Activated CD4-positive, CD25-positive, alpha-beta regulatory T cell treated with anti-CD3 and anti-CD28 coated beads, Interleukin-2, amount 50 U/mL, for 72 hours (primary cell): Measurements from ENCODE around the gene NPLOC4.

Experiments used
- DNase-seq: peaks from one replicate; pipeline ENCODE4 v3.0.0; 2021

Gene NPLOC4

DNA sequence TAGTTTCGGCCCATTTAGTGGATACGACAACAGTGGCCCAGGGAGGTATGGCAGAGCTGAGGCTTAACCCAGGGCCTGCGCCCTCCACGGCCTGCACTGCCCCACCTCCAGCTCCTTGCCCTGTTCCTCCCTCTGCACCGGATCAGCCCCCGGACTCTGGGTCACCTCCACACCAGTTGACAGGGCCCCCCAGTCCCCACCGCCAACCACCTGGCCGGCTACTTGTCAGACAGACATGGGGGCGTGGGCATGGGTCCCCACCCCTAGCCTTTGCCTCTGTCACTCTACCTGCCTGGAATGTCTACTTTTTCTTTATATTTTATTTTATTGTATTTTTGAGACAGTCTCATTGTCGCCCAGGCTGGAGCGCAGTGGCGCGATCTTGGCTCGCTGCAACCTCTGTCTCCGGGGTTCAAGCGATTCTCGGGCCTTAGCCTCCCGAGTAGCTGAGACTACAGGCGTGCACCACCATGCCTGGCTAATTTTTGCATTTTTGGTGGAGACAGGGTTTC, 121.3 kb downstream of the NPLOC4 start:
- DNase-seq, result no peak

DNA sequence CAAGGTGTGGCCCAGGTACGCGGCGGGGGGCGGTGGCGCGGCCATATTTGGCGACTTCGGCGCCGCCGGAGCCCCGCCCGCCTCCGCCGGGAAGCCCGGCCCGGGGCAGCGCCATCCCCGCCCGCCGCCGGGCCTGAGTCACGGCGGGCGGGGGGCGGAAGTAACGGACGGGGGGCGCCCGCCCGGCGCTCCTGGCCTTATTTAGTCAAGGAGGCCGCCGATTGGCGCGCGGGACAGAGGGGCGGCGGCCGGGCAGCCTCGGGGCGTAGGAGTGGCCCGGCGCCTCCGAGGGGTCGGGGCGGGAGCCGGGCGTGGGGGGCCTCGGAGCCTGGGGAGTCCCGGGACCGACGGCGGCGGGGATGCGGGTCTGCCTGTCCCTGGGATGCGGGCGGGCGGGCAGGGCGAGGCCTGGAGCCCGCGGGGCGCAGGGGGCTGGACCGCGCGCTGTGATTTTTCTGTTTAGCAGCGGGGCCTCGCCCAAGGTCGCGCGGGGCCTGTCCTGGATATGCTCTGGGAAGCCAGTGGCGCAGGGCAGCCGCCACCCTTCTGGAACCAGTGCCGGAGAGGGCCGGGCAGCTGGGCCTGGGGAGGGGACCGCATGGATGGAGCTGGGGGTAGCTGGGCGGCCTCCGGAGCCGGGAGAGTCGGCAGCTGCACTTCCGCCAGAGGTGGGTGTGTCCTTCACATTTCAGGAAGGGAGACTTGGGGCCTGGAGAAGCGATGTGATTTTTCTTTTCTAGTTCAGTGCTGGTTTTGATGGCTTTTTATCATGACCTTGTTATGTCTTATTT, 122.0 kb downstream of the NPLOC4 start:
- peak; percentile 73 for DNase-seq

DNA sequence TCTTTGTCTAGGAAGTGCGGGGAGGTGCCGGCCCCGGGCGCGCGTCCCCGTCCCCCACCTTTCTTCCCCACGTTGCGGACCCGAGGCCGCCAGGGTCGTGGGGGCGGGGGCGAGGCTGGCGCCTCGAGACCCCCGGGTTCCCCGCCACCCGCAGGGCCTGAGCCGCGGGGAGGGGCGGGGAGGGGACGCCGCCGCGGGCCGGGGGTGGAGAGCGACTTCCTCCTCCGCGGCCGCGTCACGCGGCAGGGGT, 122.5 kb downstream of the NPLOC4 start:
- DNase-seq, result no peak

DNA sequence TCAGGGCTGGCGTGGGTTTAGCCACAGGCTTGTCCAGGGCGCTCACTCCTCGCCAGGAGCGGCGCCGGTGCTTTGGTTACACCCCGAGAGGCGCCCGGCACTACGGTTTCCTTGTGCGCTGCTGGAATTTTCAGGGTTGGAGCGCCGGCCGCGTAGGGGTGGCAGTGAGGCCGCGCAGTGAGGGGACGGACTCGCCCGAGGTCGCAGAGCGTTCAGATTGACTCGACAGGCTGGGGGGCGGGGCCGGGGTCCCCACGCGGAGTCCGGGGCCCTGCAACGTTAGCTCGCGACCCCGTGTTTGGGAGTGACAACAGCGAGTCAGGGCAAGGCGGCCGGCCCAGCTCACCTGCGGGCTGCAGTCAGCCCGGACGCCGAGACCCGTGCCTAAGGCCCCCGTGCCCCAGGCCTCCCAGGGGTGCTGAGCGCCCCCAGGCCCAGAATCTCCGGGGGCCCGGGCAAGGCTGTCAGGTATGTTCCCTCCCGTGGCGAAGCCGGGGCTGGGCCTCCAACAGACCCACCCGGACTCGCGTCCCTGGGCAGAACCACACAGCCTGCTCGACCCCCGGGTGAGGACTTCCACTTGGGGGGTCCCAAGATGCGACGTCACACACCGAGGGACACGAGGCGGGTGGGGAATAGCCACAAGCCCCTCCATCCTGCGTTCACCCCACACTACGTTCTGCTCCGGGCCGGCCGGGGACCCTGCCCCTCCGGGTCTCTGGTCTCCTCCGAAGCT, 123.0 kb downstream of the NPLOC4 start:
- DNase-seq, result peak; percentile 55

DNA sequence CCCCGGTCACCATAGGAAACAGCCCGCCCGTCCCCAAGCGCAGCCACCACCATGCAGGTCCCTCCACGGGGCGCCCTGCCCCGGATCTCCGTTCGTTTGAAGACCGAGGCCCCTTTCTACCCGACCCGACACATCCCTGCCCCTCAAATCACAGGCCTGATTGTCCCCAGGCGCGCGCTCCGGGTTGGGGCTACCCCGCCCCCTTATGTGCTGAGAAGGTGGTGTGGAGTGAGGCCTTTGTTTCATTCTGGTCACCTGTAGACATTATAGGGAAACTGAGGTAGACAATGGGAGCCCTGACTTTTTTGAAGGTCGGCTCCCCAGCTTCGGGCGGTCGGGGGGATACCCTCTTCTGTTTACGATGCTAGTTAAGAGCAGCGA, 123.5 kb downstream of the NPLOC4 start:
- DNase-seq, result peak; percentile 67

DNA sequence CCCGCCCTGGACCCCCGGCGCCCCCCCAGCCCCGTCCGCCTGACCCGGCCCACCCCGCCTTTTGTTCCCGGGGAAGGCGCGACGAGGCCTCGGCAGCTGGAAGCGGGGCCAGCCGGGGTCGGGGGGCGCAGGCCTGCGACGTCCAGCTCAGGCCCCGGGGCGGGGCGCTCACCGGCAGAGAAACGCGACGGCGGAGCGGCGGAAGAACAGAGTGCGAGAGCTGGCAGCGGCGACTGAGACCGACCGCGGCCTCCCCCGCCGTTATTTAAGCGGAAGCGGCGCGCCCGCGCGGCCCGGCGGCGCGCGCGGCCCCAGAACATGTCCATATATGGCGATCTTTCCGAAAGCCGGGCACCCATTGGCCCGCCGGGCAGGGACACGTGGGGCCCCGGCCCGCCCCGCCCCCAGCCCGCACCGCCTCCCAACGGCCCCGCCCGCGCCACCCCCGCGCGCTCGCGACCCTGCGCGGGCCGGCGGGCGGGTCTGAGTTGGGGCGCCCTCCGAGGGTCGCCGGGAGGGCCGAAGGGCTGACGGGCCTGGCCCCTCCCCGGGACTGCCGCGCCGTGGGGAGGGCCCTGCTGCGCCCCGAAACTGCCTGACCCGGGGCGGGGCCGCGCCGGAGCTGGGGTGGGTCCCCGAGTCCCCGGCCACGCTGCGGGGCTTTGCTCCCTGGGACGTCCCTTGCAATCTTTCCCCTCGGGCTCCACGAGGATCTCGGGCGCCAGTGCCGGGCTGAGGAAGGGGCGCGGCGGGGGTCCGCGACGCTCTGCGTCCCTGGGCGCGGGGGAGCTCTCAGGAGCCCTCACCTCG, 124.1 kb downstream of the NPLOC4 start, which contains the start of gene ACTG1:
ACTG1 (minus strand) TSS at position 238 of the 810 bp plus-strand sequence. CDS start 445 bp downstream, outside the sequence.
- DNase-seq, result peak; percentile 91

DNA sequence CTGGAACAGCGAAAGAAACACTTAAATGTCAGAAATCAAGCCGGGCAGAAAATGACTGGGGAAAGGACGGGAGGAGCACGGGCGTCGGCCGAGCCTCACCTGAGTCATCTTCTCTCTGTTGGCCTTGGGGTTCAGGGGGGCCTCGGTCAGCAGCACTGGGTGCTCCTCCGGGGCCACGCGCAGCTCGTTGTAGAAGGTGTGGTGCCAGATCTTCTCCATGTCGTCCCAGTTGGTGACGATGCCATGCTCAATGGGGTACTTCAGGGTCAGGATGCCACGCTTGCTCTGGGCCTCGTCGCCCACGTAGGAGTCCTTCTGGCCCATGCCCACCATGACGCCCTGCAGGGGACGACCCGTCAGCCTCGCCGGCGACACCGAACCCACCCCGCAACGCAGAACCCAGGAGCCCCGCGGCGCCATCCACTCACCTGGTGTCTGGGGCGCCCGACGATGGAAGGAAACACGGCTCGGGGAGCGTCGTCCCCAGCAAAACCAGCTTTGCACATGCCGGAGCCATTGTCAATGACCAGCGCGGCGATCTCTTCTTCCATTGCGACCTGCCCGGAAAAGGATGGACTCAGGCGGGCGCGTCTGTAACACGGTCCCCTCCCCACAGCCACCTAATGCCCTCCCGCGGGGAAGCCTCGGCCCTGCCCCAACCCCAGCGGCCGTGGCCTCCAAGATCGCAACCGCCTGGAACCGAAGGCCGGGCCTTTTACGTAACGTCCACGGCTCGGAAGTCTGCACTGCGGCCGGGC, 124.9 kb downstream of the NPLOC4 start:
- no peak for DNase-seq

DNA sequence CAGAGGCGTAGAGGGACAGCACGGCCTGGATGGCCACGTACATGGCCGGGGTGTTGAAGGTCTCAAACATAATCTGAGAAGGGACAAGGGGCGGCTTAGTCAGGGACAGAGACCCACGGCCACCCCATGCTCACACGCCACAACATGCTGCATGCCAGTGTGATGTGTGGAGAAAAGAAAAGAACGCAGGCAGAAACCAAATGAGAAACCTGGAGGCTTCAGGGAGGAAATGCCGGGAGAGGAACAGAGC, 125.4 kb downstream of the NPLOC4 start:
- DNase-seq, result no peak

DNA sequence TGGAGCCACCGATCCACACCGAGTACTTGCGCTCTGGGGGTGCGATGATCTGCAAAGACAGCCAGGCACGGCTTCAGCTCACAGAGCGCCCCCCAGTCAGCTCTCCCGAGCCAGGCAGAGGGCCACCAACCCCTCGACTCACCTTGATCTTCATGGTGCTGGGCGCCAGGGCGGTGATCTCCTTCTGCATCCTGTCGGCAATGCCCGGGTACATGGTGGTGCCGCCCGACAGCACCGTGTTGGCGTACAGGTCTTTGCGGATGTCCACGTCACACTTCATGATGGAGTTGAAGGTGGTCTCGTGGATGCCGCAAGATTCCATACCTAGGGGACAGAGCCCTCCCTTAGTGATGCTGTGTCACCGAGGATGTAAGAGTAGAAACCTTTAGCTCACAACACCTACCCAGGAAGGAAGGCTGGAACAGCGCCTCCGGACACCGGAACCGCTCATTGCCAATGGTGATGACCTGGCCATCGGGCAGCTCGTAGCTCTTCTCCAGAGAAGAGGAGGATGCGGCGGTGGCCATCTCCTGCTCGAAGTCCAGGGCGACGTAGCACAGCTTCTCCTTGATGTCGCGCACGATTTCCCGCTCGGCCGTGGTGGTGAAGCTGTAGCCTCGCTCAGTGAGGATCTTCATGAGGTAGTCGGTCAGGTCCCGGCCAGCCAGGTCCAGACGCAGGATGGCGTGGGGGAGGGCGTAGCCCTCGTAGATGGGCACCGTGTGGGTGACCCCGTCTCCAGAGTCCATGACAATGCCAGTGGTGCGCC, 125.9 kb downstream of the NPLOC4 start:
- peak; percentile 53 for DNase-seq

DNA sequence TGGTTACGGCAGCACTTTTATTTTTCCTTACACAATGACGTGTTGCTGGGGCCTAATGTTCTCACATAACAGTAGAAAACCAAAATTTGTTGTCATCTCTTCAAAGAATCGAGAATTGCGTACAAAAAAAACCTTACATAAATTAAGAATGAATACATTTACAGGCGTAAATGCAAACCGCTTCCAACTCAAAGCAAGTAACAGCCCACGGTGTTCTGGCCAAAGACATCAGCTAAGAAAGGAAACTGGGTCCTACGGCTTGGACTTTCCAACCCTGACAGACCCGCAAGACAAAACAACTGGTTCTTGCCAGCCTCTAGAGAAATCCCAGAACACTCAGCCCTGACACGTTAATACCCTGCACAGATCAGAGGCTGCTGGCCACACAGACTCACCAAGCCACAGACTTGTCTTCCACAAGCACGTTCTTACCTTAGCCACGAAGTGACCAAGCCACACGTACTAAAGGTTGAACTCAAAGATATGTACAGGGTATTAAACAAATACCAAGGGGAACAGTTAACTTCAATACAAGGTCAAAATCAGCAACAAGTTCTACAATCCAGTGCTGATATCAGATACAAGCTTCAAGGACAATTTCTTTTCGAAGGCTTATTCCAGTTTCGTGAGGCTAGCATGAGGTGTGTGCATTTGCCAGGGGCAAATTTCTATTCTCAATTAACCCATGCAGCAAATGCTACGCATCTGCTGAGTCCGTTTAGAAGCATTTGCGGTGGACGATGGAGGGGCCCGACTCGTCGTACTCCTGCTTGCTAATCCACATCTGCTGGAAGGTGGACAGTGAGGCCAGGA, 126.7 kb downstream of the NPLOC4 start:
- no peak for DNase-seq

DNA sequence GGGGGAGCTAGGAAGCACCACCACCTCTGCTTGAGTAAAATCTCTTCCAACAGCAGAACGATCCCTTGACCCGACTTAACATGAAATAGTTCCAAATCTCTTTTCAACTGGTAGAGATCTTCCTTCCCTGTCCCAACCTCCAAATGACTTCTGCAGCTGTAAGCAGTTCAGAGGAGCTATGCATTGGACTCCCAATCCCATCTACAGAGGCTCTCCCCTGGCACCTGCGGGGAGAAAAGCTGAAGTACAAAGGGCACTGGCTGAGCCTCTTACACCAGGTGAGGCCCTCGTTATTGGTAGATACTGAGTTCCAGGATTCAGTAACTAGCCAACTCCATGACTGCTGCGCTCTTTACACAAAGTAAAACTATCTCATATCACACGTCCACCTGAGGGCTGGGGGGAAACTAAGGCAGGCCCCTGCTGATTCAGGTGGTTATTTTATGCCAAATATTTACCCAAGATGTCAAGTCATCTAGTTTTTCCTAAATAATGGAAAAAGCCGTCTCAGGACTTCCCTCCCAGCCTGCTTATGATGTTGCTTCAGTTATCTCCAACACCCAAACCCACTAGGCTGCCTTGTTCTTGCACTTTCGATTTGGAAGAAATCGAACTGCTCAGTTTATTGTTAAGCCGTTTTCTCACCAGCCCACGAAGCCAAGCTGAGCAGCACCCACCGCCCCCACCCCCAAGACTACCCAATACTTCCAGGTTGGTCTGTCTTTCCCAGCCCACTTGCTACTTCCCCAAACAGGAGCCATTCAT, 127.5 kb downstream of the NPLOC4 start:
- no peak for DNase-seq

DNA sequence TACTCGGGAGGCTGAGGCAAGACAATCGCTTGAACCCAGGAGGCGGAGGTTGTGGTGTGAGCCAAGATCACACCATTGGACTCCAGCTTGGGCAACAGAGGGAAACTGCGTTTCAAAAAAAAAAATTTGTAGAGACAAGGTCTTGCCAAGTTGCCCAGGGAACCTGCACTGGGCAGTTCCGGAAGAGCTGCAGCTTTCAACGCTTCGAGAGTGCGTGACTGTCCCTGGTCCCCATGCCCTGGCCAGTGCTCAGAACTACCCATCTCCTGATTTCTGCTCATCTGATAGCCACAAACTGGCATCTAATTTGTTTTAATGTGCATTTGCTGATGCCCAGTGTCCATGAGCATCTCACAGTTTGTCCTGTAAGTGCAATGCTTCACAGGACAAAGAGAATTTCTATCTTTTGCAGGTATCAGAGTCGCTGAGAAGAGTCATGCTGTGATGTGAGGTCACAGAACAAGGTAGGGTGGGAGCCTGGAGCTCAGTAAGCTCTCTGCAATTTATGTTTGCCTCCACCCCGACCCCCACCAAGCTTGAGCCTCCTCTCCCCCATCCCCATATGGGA, 128.2 kb downstream of the NPLOC4 start:
- DNase-seq, result no peak
